Uterus (tissue), 2 donors: ENCODE measurements around the gene RAB11FIP4.

ENCODE experiments used
- POLR2A ChIP-seq, 2 donors: fragments of 450-650 bp; IDR thresholded peaks; one replicate each; pipeline ENCODE4 v1.6.1; 2016; ENCODE audit warnings: antibody characterized with exemption in 2 of 2, mild to moderate bottlenecking in 1 of 2, moderate library complexity in 1 of 2
- TF ChIP-seq, protein P1 (sequence below), 4 experiments: fragments of 200-600 bp in 2 of 4; fragments of 450-650 bp in 2 of 4; sonication (generic) in 2 of 4; IDR thresholded peaks; one replicate each; pipeline ENCODE4 v1.5.1; 2016 to 2019; ENCODE audit warnings: antibody characterized with exemption in 4 of 4, mild to moderate bottlenecking in 2 of 4, moderate library complexity in 1 of 4

DNA sequence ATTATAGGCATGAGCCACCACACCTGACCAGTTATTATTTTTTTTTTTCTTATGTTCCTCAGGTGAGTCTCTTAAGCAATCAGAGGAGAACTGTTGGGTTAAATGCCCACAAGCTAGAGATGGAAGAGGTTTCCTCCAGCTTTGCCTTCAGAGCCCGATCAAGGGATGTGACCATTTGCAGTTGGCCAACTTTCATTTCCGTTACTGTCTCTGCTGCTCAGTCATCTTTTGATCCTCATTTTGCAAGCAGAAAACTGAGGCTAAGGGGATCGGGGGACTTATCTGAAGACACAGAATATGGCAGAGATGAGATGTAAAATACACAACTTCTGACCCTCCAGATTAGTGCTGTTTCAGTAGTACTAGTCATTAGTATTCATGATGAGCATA lies 188.8 kb downstream of the RAB11FIP4 start:
- TF ChIP-seq, protein P1, sequence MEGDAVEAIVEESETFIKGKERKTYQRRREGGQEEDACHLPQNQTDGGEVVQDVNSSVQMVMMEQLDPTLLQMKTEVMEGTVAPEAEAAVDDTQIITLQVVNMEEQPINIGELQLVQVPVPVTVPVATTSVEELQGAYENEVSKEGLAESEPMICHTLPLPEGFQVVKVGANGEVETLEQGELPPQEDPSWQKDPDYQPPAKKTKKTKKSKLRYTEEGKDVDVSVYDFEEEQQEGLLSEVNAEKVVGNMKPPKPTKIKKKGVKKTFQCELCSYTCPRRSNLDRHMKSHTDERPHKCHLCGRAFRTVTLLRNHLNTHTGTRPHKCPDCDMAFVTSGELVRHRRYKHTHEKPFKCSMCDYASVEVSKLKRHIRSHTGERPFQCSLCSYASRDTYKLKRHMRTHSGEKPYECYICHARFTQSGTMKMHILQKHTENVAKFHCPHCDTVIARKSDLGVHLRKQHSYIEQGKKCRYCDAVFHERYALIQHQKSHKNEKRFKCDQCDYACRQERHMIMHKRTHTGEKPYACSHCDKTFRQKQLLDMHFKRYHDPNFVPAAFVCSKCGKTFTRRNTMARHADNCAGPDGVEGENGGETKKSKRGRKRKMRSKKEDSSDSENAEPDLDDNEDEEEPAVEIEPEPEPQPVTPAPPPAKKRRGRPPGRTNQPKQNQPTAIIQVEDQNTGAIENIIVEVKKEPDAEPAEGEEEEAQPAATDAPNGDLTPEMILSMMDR (IDR thresholded peaks at IDR 0.05) = no peak
- TF ChIP-seq POLR2A (IDR thresholded peaks at IDR 0.05) = no peak
